Suprapubic skin (tissue), 4 donors: ENCODE measurements around the gene AMBRA1. TPM values are rescaled to one million over a fixed set of nuclear protein-coding genes. Genes with fewer than 3 reads are reported as not detected.

Experiments used
- DNase-seq, 2 donors: peaks; one replicate each; pipeline ENCODE4 v3.0.0-alpha.2; 2019; ENCODE audit warnings: low spot score in 2 of 2
- H3K27ac ChIP-seq: fragments of 200-600 bp; sonication (generic); one replicate; pipeline ENCODE4 v1.5.1; 2019
- H3K27me3 ChIP-seq: fragments of 200-600 bp; sonication (generic); one replicate; pipeline ENCODE4 v1.5.1; 2019
- H3K36me3 ChIP-seq: fragments of 200-600 bp; sonication (generic); one replicate; pipeline ENCODE4 v1.5.1; 2019
- H3K4me1 ChIP-seq: fragments of 200-600 bp; sonication (generic); one replicate; pipeline ENCODE4 v1.5.1; 2019
- H3K4me3 ChIP-seq: fragments of 200-600 bp; sonication (generic); one replicate; pipeline ENCODE4 v1.5.1; 2019; ENCODE audit warnings: mild to moderate bottlenecking
- H3K9me3 ChIP-seq: fragments of 200-600 bp; sonication (generic); one replicate; pipeline ENCODE4 v1.5.1; 2019
- EP300 ChIP-seq: sonication (generic); formaldehyde crosslinking; IDR thresholded peaks from one replicate; pipeline ENCODE4 v1.6.1; 2017; ENCODE audit warnings: antibody characterized with exemption
- POLR2A ChIP-seq, 2 donors: fragments of 450-650 bp; IDR thresholded peaks; one replicate each; pipeline ENCODE4 v1.6.1; 2017; ENCODE audit warnings: antibody characterized with exemption in 2 of 2, mild to moderate bottlenecking in 2 of 2, moderate library complexity in 2 of 2
- POLR2AphosphoS5 ChIP-seq, 3 donors: sonication (generic); formaldehyde crosslinking; IDR thresholded peaks; one replicate each; pipeline ENCODE4 v1.6.1; 2017; ENCODE audit warnings: antibody characterized with exemption in 3 of 3
- WGBS: methylation state at CpG from one replicate; pipeline ENCODE4 v1.1.5; 2018; 5-methylcytosine and 5-hydroxymethylcytosine counted together
- total RNA-seq, 4 donors: library from RNA; depleted of rRNA; stranded (reverse); fragments of >200 nt; gene quantifications; one replicate each; pipeline ENCODE4 v1.1.0, GENCODE V29; 2016
- TF ChIP-seq, protein P1 (sequence below), 2 donors: fragments of 200-600 bp in 1 of 2; fragments of 450-650 bp in 1 of 2; sonication (generic) in 1 of 2; IDR thresholded peaks; one replicate each; pipeline ENCODE4 v1.5.1; 2016 to 2019; ENCODE audit warnings: antibody characterized with exemption in 2 of 2, mild to moderate bottlenecking in 1 of 2, moderate library complexity in 1 of 2

Gene AMBRA1
- total RNA-seq, 4 donors from 2014 or later: 38.6 to 63.2 (median 45.6) TPM

- H3K36me3 ChIP-seq: peaks cover 8% of the 10 kb centered on the region
- H3K27ac ChIP-seq: peak overlapping the region; percentile 80
- DNase-seq: no peak
- peaks cover 63% of the 10 kb centered on the region for H3K4me1 ChIP-seq
- no peaks in the 10 kb centered on the region for H3K9me3 ChIP-seq
- peak overlapping the region; percentile 38 for H3K4me3 ChIP-seq
- 82% methylated on average over 8 of the region's 20 CpGs for WGBS
- H3K27me3 ChIP-seq: no peaks in the 10 kb centered on the region
- TF ChIP-seq POLR2AphosphoS5 (IDR thresholded peaks at IDR 0.05) (no peak), POLR2A (IDR thresholded peaks at IDR 0.05) (no peak), EP300 (no peak)
- TF ChIP-seq, protein P1, sequence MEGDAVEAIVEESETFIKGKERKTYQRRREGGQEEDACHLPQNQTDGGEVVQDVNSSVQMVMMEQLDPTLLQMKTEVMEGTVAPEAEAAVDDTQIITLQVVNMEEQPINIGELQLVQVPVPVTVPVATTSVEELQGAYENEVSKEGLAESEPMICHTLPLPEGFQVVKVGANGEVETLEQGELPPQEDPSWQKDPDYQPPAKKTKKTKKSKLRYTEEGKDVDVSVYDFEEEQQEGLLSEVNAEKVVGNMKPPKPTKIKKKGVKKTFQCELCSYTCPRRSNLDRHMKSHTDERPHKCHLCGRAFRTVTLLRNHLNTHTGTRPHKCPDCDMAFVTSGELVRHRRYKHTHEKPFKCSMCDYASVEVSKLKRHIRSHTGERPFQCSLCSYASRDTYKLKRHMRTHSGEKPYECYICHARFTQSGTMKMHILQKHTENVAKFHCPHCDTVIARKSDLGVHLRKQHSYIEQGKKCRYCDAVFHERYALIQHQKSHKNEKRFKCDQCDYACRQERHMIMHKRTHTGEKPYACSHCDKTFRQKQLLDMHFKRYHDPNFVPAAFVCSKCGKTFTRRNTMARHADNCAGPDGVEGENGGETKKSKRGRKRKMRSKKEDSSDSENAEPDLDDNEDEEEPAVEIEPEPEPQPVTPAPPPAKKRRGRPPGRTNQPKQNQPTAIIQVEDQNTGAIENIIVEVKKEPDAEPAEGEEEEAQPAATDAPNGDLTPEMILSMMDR (IDR thresholded peaks at IDR 0.05): no peak
These were observed 231.4 kb downstream of the AMBRA1 start for GRCh38 chr11:46362156-46363030.

GRCh38 chr11:46361283-46362155 lies 232.3 kb downstream of the AMBRA1 start:
- no peak for DNase-seq
- TF ChIP-seq, protein P1 (IDR thresholded peaks at IDR 0.05): no peak
- no peak for TF ChIP-seq EP300
- TF ChIP-seq POLR2AphosphoS5 (IDR thresholded peaks at IDR 0.05): no peak
- TF ChIP-seq POLR2A (IDR thresholded peaks at IDR 0.05): no peak
- peak overlapping the region; percentile 80 for H3K27ac ChIP-seq

GRCh38 chr11:46360878-46361277 lies 232.9 kb downstream of the AMBRA1 start:
- Histone ChIP-seq H3K4me1 (peaks cover 68% of the 10 kb centered on the region), H3K27ac (peak overlapping the region; percentile 80), H3K36me3 (no peaks in the 10 kb centered on the region), H3K4me3 (peak overlapping the region; percentile 38), H3K27me3 (no peaks in the 10 kb centered on the region), H3K9me3 (no peaks in the 10 kb centered on the region)
- TF ChIP-seq EP300: no peak
- no peak for TF ChIP-seq POLR2A (IDR thresholded peaks at IDR 0.05)
- TF ChIP-seq, protein P1 (IDR thresholded peaks at IDR 0.05): no peak
- DNase-seq: no peak
- 41% methylated on average over 7 of the region's 7 CpGs for WGBS

More at GRCh38 chr11:46361283-46362155, 232.3 kb downstream of the AMBRA1 start:
- H3K27me3 ChIP-seq: no peaks in the 10 kb centered on the region
- WGBS: 28% methylated on average over 15 of the region's 26 CpGs
- H3K4me3 ChIP-seq: peak overlapping the region; percentile 38
- peaks cover 63% of the 10 kb centered on the region for H3K4me1 ChIP-seq
- peaks cover 4% of the 10 kb centered on the region for H3K36me3 ChIP-seq
- H3K9me3 ChIP-seq: no peaks in the 10 kb centered on the region

DNA sequence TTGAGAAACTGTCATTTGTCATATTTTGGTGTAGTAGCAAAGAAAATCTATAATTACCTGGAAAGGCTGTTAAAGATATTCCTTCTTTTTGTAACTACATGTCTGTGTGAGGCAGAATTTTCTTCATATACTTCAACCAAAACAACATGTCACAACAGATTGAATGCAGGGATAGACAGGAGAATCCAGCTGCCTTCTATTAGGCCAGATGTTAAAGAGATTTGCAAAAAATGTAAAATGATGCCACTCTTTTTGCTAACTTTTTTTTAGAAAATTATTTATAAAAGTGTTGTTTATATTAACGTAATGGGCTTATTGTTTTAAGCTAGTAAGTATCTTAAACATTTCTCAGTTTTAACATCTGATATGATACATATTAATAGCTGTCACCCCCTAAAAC lies 233.9 kb downstream of the AMBRA1 start:
- Histone ChIP-seq H3K4me1 (peaks cover 66% of the 10 kb centered on the region), H3K27ac (no peak overlapping the region), H3K9me3 (no peaks in the 10 kb centered on the region), H3K27me3 (no peaks in the 10 kb centered on the region), H3K36me3 (no peaks in the 10 kb centered on the region), H3K4me3 (no peak overlapping the region)
- no peak for TF ChIP-seq EP300
- TF ChIP-seq POLR2AphosphoS5 (IDR thresholded peaks at IDR 0.05): no peak
- TF ChIP-seq, protein P1 (IDR thresholded peaks at IDR 0.05): no peak
- no peak for TF ChIP-seq POLR2A (IDR thresholded peaks at IDR 0.05)
- no peak for DNase-seq
- WGBS: 74% methylated on average over 1 of the region's 1 CpG

DNA sequence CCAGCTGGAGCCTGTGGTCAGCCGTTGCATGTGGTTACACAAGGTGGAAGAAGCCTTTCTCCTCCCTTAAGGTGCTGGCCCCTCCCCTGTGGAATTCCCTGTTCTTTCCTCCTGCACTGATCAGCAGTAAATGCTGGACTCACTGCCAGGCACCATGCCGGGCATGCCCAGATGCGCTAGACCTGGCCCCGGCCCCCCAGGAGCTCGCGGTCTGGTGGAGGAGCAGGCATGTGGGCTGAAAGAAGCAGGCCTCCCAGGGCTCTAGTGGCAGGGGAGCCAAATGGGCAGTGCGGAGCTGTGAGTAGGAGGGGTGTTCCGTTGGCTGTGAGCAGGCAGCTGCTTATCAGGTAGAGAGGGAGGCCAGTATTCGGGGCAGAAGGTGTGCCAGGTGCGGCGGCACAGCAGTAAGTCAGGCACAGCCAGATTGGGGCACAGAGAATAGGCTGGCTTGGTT lies 236.3 kb downstream of the AMBRA1 start:
- Histone ChIP-seq H3K4me1 (peaks cover 59% of the 10 kb centered on the region), H3K27ac (peak overlapping the region; percentile 4), H3K4me3 (no peak overlapping the region), H3K36me3 (no peaks in the 10 kb centered on the region), H3K9me3 (no peaks in the 10 kb centered on the region), H3K27me3 (no peaks in the 10 kb centered on the region)
- no peak for TF ChIP-seq POLR2A (IDR thresholded peaks at IDR 0.05)
- 52% methylated on average over 11 of the region's 11 CpGs for WGBS
- no peak for DNase-seq
